ENCODE results near the gene MTHFSD. TPM values are rescaled to one million over a fixed set of nuclear protein-coding genes. Genes with fewer than 3 reads are reported as not detected.

MTHFSD gene
- polyA plus RNA-seq, 1 donor from 2014 or later = 25.0 TPM

DNA sequence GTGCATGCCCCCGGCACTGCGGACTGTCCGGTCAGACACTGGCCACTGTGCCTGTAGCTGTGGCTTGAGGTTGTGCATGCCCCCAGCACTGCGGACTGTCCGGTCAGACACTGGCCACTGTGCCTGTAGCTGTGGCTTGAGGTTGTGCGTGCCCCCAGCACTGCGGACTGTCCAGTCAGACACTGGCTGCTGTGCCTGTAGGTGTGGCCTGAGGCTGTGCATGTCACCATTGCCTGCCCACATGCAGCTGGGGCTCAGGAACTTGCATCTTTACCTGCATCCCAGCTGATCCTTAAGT, 5.2 kb downstream of the MTHFSD start:
- no peaks in the 10 kb centered on the region for H3K27me3 ChIP-seq (ENCODE audit: insufficient read depth, low read depth, low read length)
- H3K79me2 ChIP-seq (replicated peaks; ENCODE audit: insufficient read depth, low read length) = peaks cover 9% of the 10 kb centered on the region
- no peak overlapping the region for H3K27ac ChIP-seq (ENCODE audit: low read length)
- peaks cover 4% of the 10 kb centered on the region for H3K36me3 ChIP-seq (ENCODE audit: insufficient read depth, low read length)
- H2AFZ ChIP-seq (ENCODE audit: low read depth, low read length) = no peak overlapping the region
- no peaks in the 10 kb centered on the region for H4K20me1 ChIP-seq (ENCODE audit: insufficient read depth)
- H3K9me2 ChIP-seq (ENCODE audit: insufficient read depth, low read length) = no peaks in the 10 kb centered on the region
- no peaks in the 10 kb centered on the region for H3K9me3 ChIP-seq (ENCODE audit: low read length)
- no peak overlapping the region for H3K9ac ChIP-seq (ENCODE audit: low read length)
- H3K4me2 ChIP-seq (ENCODE audit: low read length) = no peak overlapping the region
- TF ChIP-seq EP300 (conservative IDR thresholded peaks at IDR 0.05; ENCODE audit: poor library complexity, severe bottlenecking) = no peak
- no peak for TF ChIP-seq MXI1 (conservative IDR thresholded peaks at IDR 0.05; ENCODE audit: poor library complexity, severe bottlenecking)
- no peak overlapping the region for H3K4me3 ChIP-seq (ENCODE audit: low read length)
- H3F3A ChIP-seq (ENCODE audit: insufficient read depth, low read length, poor library complexity, severe bottlenecking) = no peaks in the 10 kb centered on the region

DNA sequence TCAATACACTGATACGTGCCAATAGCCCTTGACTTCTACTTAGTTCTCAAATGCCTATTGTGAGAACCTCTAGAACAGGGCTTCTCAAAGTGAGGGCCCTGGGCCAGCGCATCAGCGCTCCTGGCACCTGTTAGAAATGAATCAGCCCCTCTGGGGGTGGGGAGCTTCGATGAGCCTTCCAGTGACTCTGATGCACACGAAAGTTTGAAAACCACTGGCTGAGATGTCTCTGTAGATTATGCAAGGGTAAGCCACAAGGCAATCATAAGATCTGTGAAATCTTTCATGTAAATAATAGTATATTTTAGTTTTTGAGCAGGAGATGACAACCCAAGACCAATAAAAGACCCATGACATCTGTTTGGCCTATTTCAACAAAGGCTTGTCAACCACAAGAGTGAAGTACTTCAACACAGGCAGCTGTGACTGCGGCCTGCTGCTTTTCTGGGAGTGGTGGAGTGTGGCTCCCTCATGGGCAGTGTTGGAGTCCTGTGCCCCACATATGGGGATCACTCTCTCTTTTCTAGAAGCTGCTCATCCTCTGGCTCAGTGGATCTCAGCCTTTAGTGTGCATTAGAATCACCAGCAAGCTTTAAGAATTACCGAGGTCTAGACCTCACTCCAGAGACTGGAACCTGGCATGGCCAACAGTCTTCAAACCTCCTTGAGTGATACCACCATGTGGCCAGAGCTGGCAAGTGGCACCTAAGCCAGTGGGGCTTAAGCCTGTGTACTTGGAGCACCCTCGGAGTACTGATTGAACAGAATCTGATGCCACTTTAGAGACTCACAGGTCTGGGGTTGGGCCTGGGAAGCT, 5.8 kb downstream of the MTHFSD start:
- Histone ChIP-seq H3K4me2 (ENCODE audit: low read length) (no peak overlapping the region), H3K9me2 (ENCODE audit: insufficient read depth, low read length) (no peaks in the 10 kb centered on the region)
- TF ChIP-seq SMC3 (conservative IDR thresholded peaks at IDR 0.05; ENCODE audit: poor library complexity) = no peak
- TF ChIP-seq, protein P1, sequence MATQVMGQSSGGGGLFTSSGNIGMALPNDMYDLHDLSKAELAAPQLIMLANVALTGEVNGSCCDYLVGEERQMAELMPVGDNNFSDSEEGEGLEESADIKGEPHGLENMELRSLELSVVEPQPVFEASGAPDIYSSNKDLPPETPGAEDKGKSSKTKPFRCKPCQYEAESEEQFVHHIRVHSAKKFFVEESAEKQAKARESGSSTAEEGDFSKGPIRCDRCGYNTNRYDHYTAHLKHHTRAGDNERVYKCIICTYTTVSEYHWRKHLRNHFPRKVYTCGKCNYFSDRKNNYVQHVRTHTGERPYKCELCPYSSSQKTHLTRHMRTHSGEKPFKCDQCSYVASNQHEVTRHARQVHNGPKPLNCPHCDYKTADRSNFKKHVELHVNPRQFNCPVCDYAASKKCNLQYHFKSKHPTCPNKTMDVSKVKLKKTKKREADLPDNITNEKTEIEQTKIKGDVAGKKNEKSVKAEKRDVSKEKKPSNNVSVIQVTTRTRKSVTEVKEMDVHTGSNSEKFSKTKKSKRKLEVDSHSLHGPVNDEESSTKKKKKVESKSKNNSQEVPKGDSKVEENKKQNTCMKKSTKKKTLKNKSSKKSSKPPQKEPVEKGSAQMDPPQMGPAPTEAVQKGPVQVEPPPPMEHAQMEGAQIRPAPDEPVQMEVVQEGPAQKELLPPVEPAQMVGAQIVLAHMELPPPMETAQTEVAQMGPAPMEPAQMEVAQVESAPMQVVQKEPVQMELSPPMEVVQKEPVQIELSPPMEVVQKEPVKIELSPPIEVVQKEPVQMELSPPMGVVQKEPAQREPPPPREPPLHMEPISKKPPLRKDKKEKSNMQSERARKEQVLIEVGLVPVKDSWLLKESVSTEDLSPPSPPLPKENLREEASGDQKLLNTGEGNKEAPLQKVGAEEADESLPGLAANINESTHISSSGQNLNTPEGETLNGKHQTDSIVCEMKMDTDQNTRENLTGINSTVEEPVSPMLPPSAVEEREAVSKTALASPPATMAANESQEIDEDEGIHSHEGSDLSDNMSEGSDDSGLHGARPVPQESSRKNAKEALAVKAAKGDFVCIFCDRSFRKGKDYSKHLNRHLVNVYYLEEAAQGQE (IDR thresholded peaks at IDR 0.05; ENCODE audit: borderline replicate concordance) = no peak
- TF ChIP-seq MXI1 (conservative IDR thresholded peaks at IDR 0.05; ENCODE audit: poor library complexity, severe bottlenecking) = no peak
- no peak for TF ChIP-seq RAD21 (conservative IDR thresholded peaks at IDR 0.05)
- no peak for TF ChIP-seq POLR2AphosphoS5 (IDR thresholded peaks at IDR 0.05)
- TF ChIP-seq EZH2 (IDR thresholded peaks at IDR 0.05; ENCODE audit: borderline replicate concordance, insufficient read depth, low read length, poor library complexity, severe bottlenecking) = no peak
- TF ChIP-seq, protein P2, sequence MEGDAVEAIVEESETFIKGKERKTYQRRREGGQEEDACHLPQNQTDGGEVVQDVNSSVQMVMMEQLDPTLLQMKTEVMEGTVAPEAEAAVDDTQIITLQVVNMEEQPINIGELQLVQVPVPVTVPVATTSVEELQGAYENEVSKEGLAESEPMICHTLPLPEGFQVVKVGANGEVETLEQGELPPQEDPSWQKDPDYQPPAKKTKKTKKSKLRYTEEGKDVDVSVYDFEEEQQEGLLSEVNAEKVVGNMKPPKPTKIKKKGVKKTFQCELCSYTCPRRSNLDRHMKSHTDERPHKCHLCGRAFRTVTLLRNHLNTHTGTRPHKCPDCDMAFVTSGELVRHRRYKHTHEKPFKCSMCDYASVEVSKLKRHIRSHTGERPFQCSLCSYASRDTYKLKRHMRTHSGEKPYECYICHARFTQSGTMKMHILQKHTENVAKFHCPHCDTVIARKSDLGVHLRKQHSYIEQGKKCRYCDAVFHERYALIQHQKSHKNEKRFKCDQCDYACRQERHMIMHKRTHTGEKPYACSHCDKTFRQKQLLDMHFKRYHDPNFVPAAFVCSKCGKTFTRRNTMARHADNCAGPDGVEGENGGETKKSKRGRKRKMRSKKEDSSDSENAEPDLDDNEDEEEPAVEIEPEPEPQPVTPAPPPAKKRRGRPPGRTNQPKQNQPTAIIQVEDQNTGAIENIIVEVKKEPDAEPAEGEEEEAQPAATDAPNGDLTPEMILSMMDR (IDR thresholded peaks at IDR 0.05; ENCODE audit: poor library complexity, severe bottlenecking) = no peak
- TF ChIP-seq EP300 (conservative IDR thresholded peaks at IDR 0.05; ENCODE audit: poor library complexity, severe bottlenecking) = no peak
- TF ChIP-seq TAF1 (IDR thresholded peaks at IDR 0.05; ENCODE audit: low read depth) = no peak

More for the DNA sequence above, 5.8 kb downstream of the MTHFSD start:
- H3F3A ChIP-seq (ENCODE audit: insufficient read depth, low read length, poor library complexity, severe bottlenecking) = no peaks in the 10 kb centered on the region
- no peaks in the 10 kb centered on the region for H4K20me1 ChIP-seq (ENCODE audit: insufficient read depth)
- peaks cover 4% of the 10 kb centered on the region for H3K79me2 ChIP-seq (replicated peaks; ENCODE audit: insufficient read depth, low read length)
- H3K36me3 ChIP-seq (ENCODE audit: insufficient read depth, low read length) = peaks cover 4% of the 10 kb centered on the region
- H3K4me3 ChIP-seq (ENCODE audit: low read length) = no peak overlapping the region
- H2AFZ ChIP-seq (ENCODE audit: low read depth, low read length) = no peak overlapping the region
- no peaks in the 10 kb centered on the region for H3K9me3 ChIP-seq (ENCODE audit: low read length)
- no peak overlapping the region for H3K9ac ChIP-seq (ENCODE audit: low read length)
- no peak overlapping the region for H3K27ac ChIP-seq (ENCODE audit: low read length)
- H3K27me3 ChIP-seq (ENCODE audit: insufficient read depth, low read depth, low read length) = no peaks in the 10 kb centered on the region
